Natural killer cell (primary cell): ENCODE measurements around the gene TPPP3. TPM values are rescaled to one million over a fixed set of nuclear protein-coding genes. Genes with fewer than 3 reads are reported as not detected.

Experiments
- ATAC-seq, 3 donors: fragments of 150-1000 bp in 2 of 3; fragments of 200-7000 bp in 1 of 3; cut with Tn5 transposase; 1 replicate in 1 of 3; 2 replicates in 2 of 3; pipeline ENCODE4 v1.10.0; 2021; ENCODE audit warnings: mild to moderate bottlenecking in 2 of 3, moderate library complexity in 2 of 3
- DNase-seq, 2 donors: peaks; one replicate each; pipeline versions ENCODE4 v3.0.0 to v3.0.0-alpha.2; 2013 to 2021; ENCODE audit warnings: mixed read lengths in 1 of 2
- H3K27ac ChIP-seq: one replicate; pipeline ENCODE4 v1.5.1; 2013; ENCODE audit warnings: mild to moderate bottlenecking, low read length
- H3K27me3 ChIP-seq: one replicate; pipeline ENCODE4 v1.6.1; 2013; ENCODE audit warnings: low read length; ENCODE audit not compliant: control insufficient read depth, insufficient read depth
- H3K36me3 ChIP-seq: one replicate; pipeline ENCODE4 v1.6.1; 2013; ENCODE audit warnings: low read length; ENCODE audit not compliant: control insufficient read depth, insufficient read depth
- H3K4me1 ChIP-seq: one replicate; pipeline ENCODE4 v1.6.1; 2013; ENCODE audit warnings: low read length; ENCODE audit not compliant: control insufficient read depth, insufficient read depth
- H3K4me3 ChIP-seq: one replicate; pipeline ENCODE4 v1.5.1; 2013; ENCODE audit warnings: low read length
- H3K9me3 ChIP-seq: one replicate; pipeline ENCODE4 v1.6.1; 2013; ENCODE audit warnings: low read length; ENCODE audit not compliant: control insufficient read depth, insufficient read depth
- H3K27ac Mint-ChIP-seq, 2 donors: one replicate each; pipeline ENCODE4 v1.8.0; 2022; ENCODE audit warnings: mild to moderate bottlenecking in 2 of 2, mixed read lengths in 2 of 2, moderate library complexity in 1 of 2
- H3K27me3 Mint-ChIP-seq, 2 donors: one replicate each; pipeline ENCODE4 v1.8.0; 2022; ENCODE audit warnings: low read depth in 2 of 2, mixed read lengths in 2 of 2
- H3K36me3 Mint-ChIP-seq: one replicate; pipeline ENCODE4 v1.8.0; 2022; ENCODE audit warnings: mixed read lengths
- H3K4me1 Mint-ChIP-seq, 2 donors: one replicate each; pipeline ENCODE4 v1.8.0; 2022; ENCODE audit warnings: mixed read lengths in 2 of 2
- H3K4me3 Mint-ChIP-seq: one replicate; pipeline ENCODE4 v1.8.0; 2022; ENCODE audit warnings: mild to moderate bottlenecking, moderate library complexity, mixed read lengths
- H3K9me3 Mint-ChIP-seq, 2 donors: one replicate each; pipeline ENCODE4 v1.8.0; 2022; ENCODE audit warnings: mixed read lengths in 2 of 2
- WGBS: methylation state at CpG from one replicate; pipeline ENCODE4 v1.1.7; 2013; ENCODE audit warnings: missing lambda C conversion rate; ENCODE audit not compliant: insufficient coverage; 5-methylcytosine and 5-hydroxymethylcytosine counted together
- intact Hi-C: fragments of 100-400 bp; cut with micrococcal nuclease; formaldehyde crosslinking; loops from one replicate; pipeline ENCODE4 v1.14.2; 2022
- total RNA-seq, 4 donors: library from RNA; stranded (reverse); fragments of 120-200 nt in 1 of 4; gene quantifications; one replicate each; pipeline versions ENCODE4 v1.2.3 to v1.2.4, GENCODE V29; 2013 to 2022
- TF ChIP-seq, protein P1 (sequence below): fragments of 200-600 bp; IDR thresholded peaks from one replicate; pipeline ENCODE4 v1.8.0; 2022; ENCODE audit warnings: antibody characterized with exemption

TPPP3 gene
- total RNA-seq, 3 donors from 2014 or later (not counting 1 experiment from before 2014, with no cell fraction given), result 0.66 to 3.0 (median 1.4) TPM

GRCh38 chr16:67430977-67431774 is 37.9 kb upstream of the TPPP3 start, which contains the start of gene HSD11B2:
Gene HSD11B2 (plus strand): TSS chr16:67431121. CDS start chr16:67431249, 128 bp downstream.
- Histone ChIP-seq H3K9me3 (no peaks in the 10 kb centered on the region), H3K36me3 (no peaks in the 10 kb centered on the region), H3K27me3 (peaks cover 28% of the 10 kb centered on the region), H3K4me1 (peaks cover 23% of the 10 kb centered on the region), H3K4me3 (no peak within 1 kb of the TSS), H3K27ac (no peak within 1 kb of the TSS)
- Mint-ChIP-seq H3K36me3 (no peaks in the 10 kb centered on the region), H3K9me3 (no peaks in the 10 kb centered on the region), H3K4me3 (peak within 1 kb of the TSS; percentile 89), H3K4me1 (peaks cover 5% of the 10 kb centered on the region in 2 donors), H3K27ac (peak within 1 kb of the TSS in 1 of 2 donors; percentile 38), H3K27me3 (peaks cover 21 to 40% of the 10 kb centered on the region in 2 donors)
- DNase-seq (peak in 1 of 2 donors; percentile 38), ATAC-seq (peak; percentile 58 to 65 (median 64))
- 2% methylated on average over 79 of the region's 87 CpGs for WGBS
- TF ChIP-seq, protein P1, sequence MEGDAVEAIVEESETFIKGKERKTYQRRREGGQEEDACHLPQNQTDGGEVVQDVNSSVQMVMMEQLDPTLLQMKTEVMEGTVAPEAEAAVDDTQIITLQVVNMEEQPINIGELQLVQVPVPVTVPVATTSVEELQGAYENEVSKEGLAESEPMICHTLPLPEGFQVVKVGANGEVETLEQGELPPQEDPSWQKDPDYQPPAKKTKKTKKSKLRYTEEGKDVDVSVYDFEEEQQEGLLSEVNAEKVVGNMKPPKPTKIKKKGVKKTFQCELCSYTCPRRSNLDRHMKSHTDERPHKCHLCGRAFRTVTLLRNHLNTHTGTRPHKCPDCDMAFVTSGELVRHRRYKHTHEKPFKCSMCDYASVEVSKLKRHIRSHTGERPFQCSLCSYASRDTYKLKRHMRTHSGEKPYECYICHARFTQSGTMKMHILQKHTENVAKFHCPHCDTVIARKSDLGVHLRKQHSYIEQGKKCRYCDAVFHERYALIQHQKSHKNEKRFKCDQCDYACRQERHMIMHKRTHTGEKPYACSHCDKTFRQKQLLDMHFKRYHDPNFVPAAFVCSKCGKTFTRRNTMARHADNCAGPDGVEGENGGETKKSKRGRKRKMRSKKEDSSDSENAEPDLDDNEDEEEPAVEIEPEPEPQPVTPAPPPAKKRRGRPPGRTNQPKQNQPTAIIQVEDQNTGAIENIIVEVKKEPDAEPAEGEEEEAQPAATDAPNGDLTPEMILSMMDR, result no peak
- intact Hi-C loops, result no loop called here

DNA sequence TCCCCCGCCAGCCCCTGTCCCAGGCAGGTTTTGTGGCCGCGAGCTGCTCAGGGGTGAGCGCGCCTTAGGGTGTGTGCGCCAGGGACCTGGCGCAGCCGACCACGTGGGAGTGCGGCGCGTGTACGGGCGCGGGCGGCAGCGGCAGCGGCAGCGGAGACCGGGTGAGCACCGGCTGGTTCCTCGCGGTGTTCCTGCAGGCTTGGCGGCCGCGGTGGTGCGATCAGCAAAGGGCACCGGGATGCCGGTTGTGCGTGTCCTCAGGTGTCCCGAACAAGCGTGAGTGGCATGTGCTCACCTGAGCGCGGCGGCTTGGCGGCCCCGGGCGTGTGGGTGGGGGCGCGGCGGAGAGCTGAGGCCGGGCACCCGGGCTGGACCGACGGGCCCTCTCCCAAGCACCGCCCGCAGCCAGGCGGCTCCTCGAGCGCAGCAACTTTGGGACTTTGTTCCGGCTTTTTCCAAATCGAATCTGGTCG is 37.2 kb upstream of the TPPP3 start:
- Histone ChIP-seq H3K4me3 (no peak overlapping the region), H3K27me3 (peaks cover 28% of the 10 kb centered on the region)
- DNase-seq, result peak in 1 of 2 donors; percentile 47

DNA sequence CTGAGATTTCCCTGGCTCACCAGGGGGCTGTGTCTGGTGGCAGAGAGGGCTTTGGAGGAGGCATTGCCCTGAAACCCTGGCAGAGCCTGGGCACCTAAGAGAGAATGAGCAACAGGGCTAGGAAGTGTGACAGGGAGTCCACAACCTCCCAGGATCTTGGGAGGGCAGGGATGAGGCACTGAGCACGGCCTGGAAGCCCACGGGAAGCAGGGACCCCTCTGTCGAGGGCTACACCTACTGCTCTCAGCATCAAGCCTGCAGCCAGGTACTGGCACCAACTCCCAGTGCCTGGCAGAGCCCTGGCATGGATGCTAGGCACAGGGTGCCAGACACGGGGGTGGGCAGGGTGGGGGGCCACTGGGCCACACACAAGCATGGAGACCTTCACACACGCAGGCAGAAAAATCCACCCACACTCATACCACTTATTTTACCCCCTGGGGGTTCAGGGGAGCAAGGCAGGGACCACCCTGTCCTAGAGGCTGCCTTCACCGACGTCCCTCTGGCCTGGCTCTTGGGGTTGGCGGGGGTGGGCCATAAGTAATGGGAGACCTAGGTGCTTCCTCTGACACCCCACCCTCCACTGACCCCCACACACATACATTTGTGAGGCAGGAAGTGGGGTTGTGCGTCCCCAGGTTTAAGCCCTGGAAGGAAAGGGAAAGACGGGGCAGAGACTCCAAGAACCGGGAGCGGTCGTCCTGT is 36.7 kb upstream of the TPPP3 start:
- Histone ChIP-seq H3K4me1 (peaks cover 15% of the 10 kb centered on the region), H3K36me3 (no peaks in the 10 kb centered on the region), H3K9me3 (no peaks in the 10 kb centered on the region), H3K27ac (no peak overlapping the region), H3K4me3 (no peak overlapping the region), H3K27me3 (peaks cover 32% of the 10 kb centered on the region)
- DNase-seq, result no peak
- intact Hi-C loops, result loop anchor here (5.0 kb wide), 1 partner anchor 37 kb away; no protein-coding TSS in a partner anchor
- Mint-ChIP-seq H3K36me3 (no peaks in the 10 kb centered on the region), H3K27me3 (peaks cover 21 to 40% of the 10 kb centered on the region in 2 donors), H3K4me3 (peak overlapping the region; percentile 89), H3K27ac (peak overlapping the region in 1 of 2 donors; percentile 38), H3K9me3 (no peaks in the 10 kb centered on the region), H3K4me1 (peaks cover 5% of the 10 kb centered on the region in 2 donors)
- WGBS, result 38% methylated on average over 12 of the region's 13 CpGs
- ATAC-seq, result no peak
- TF ChIP-seq, protein P1, result no peak

More for the DNA sequence above, 37.2 kb upstream of the TPPP3 start:
- no peaks in the 10 kb centered on the region for H3K36me3 Mint-ChIP-seq
- intact Hi-C loops, result no loop called here
- ATAC-seq, result peak; percentile 19 to 36 (median 34)
- H3K27me3 Mint-ChIP-seq, result peaks cover 21 to 40% of the 10 kb centered on the region in 2 donors
- Histone ChIP-seq H3K27ac (no peak overlapping the region), H3K9me3 (no peaks in the 10 kb centered on the region), H3K36me3 (no peaks in the 10 kb centered on the region), H3K4me1 (peaks cover 20% of the 10 kb centered on the region)
- peak overlapping the region in 1 of 2 donors; percentile 38 for H3K27ac Mint-ChIP-seq
- H3K4me1 Mint-ChIP-seq, result peaks cover 5% of the 10 kb centered on the region in 2 donors
- peak overlapping the region; percentile 89 for H3K4me3 Mint-ChIP-seq
- TF ChIP-seq, protein P1, result no peak
- no peaks in the 10 kb centered on the region for H3K9me3 Mint-ChIP-seq
- 1% methylated on average over 53 of the region's 53 CpGs for WGBS
